ENCODE measurements around the gene RBBP8NL.

Gene RBBP8NL

GRCh38 chr20:62368392-62368975 is 58.9 kb downstream of the RBBP8NL start:
- no peak for TF ChIP-seq CTCF (IDR thresholded peaks at IDR 0.05; ENCODE audit: borderline replicate concordance, insufficient read depth, low read depth, low read length)
- no peak overlapping the region for H3K4me3 ChIP-seq (ENCODE audit: low read depth, low read length)

- H3K4me3 ChIP-seq (ENCODE audit: low read depth, low read length) = no peak overlapping the region
- TF ChIP-seq CTCF (IDR thresholded peaks at IDR 0.05; ENCODE audit: borderline replicate concordance, insufficient read depth, low read depth, low read length) = no peak
Measured at GRCh38 chr20:62367633-62368391, 59.5 kb downstream of the RBBP8NL start.

- TF ChIP-seq CTCF (IDR thresholded peaks at IDR 0.05; ENCODE audit: borderline replicate concordance, insufficient read depth, low read depth, low read length) = no peak
- peak within 1 kb of the TSS; percentile 26 for H3K4me3 ChIP-seq (ENCODE audit: low read depth, low read length)
Measured at GRCh38 chr20:62367136-62367632, 60.2 kb downstream of the RBBP8NL start, which contains the start of gene LAMA5. TSS of gene LAMA5 (minus strand) at chr20:62367312. CDS start at chr20:62367245, 67 bp downstream.

GRCh38 chr20:62366370-62367135 is 60.8 kb downstream of the RBBP8NL start:
- no peak for TF ChIP-seq CTCF (IDR thresholded peaks at IDR 0.05; ENCODE audit: borderline replicate concordance, insufficient read depth, low read depth, low read length)
- H3K4me3 ChIP-seq (ENCODE audit: low read depth, low read length) = peak overlapping the region; percentile 26

GRCh38 chr20:62365814-62366369 is 61.4 kb downstream of the RBBP8NL start:
- TF ChIP-seq CTCF (IDR thresholded peaks at IDR 0.05; ENCODE audit: borderline replicate concordance, insufficient read depth, low read depth, low read length) = no peak
- H3K4me3 ChIP-seq (ENCODE audit: low read depth, low read length) = no peak overlapping the region

GRCh38 chr20:62364911-62365736 is 62.2 kb downstream of the RBBP8NL start:
- no peak overlapping the region for H3K4me3 ChIP-seq (ENCODE audit: low read depth, low read length)
- no peak for TF ChIP-seq CTCF (IDR thresholded peaks at IDR 0.05; ENCODE audit: borderline replicate concordance, insufficient read depth, low read depth, low read length)

Data from GM12875 (cell line).